ENCODE data around the gene ADAMTS18.

GRCh38 chr16:77459534-77460254 is 24.9 kb upstream of the ADAMTS18 start:
- TF ChIP-seq POLR2A (IDR thresholded peaks at IDR 0.05) (no peak), CTCF (IDR thresholded peaks at IDR 0.05) (no peak), EP300 (IDR thresholded peaks at IDR 0.05) (no peak)

Measured in suprapubic skin (tissue), 3 donors.